ELR (cell line): ENCODE results near the gene PARD6B.
"Not testable (repeated sequence)": the region's sequence is repeated elsewhere in the genome, so short reads cannot be mapped to it uniquely, and the experiment has no call there.

Experiments
- DNase-seq: peaks from one replicate; pipeline ENCODE4 v3.0.0-alpha.2; 2015; ENCODE audit warnings: low read depth

The PARD6B gene

GRCh38 chr20:50774515-50774914 is 43.1 kb downstream of the PARD6B start:
- no peak for DNase-seq

GRCh38 chr20:50776122-50776817 is 44.9 kb downstream of the PARD6B start:
- no peak for DNase-seq

GRCh38 chr20:50777373-50777772 is 46.0 kb downstream of the PARD6B start:
- DNase-seq = no peak

GRCh38 chr20:50778994-50779393 is 47.6 kb downstream of the PARD6B start:
- not testable (repeated sequence) for DNase-seq

GRCh38 chr20:50783390-50783789 is 52.0 kb downstream of the PARD6B start:
- no peak for DNase-seq

GRCh38 chr20:50783903-50784302 is 52.5 kb downstream of the PARD6B start:
- no peak for DNase-seq

- no peak for DNase-seq
These were observed 53.1 kb downstream of the PARD6B start for GRCh38 chr20:50784464-50784863.

GRCh38 chr20:50786703-50787102 is 55.3 kb downstream of the PARD6B start:
- no peak for DNase-seq

GRCh38 chr20:50787181-50787580 is 55.8 kb downstream of the PARD6B start:
- DNase-seq = no peak

- peak; percentile 87 for DNase-seq
These were observed 56.9 kb downstream of the PARD6B start for GRCh38 chr20:50788045-50788991.

- DNase-seq = no peak
These were observed 58.7 kb downstream of the PARD6B start for GRCh38 chr20:50789968-50790650.

GRCh38 chr20:50790651-50791277 is 59.4 kb downstream of the PARD6B start:
- peak; percentile 96 for DNase-seq

- DNase-seq = no peak
These were observed 61.6 kb downstream of the PARD6B start for GRCh38 chr20:50792708-50793574.

GRCh38 chr20:50793575-50794016 is 62.2 kb downstream of the PARD6B start:
- peak; percentile 59 for DNase-seq

GRCh38 chr20:50794181-50794845 is 62.9 kb downstream of the PARD6B start:
- peak; percentile 48 for DNase-seq

- peak; percentile 90 for DNase-seq
These were observed 63.7 kb downstream of the PARD6B start, which contains the start of gene BCAS4 for GRCh38 chr20:50794846-50795634. Gene BCAS4, plus strand, starts transcription at chr20:50795061. Its CDS starts 23 bp downstream, at chr20:50795084.

- no peak for DNase-seq
These were observed 65.8 kb downstream of the PARD6B start for GRCh38 chr20:50797142-50797541.

- no peak for DNase-seq
These were observed 67.3 kb downstream of the PARD6B start for GRCh38 chr20:50798650-50799049.

GRCh38 chr20:50799176-50799889 is 68.0 kb downstream of the PARD6B start:
- no peak for DNase-seq
